Measurements from ENCODE around the gene TTR.

Gene TTR

DNA sequence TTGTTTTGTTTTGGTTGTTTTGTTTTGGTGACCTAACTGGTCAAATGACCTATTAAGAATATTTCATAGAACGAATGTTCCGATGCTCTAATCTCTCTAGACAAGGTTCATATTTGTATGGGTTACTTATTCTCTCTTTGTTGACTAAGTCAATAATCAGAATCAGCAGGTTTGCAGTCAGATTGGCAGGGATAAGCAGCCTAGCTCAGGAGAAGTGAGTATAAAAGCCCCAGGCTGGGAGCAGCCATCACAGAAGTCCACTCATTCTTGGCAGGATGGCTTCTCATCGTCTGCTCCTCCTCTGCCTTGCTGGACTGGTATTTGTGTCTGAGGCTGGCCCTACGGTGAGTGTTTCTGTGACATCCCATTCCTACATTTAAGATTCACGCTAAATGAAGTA is at the start of gene TTR:
TSS of gene TTR (plus strand) at position 250 of the 400 bp plus-strand sequence. CDS start at position 276, 26 bp downstream.
- TF ChIP-seq ZFX (IDR thresholded peaks at IDR 0.05) (no peak), CTCF (conservative IDR thresholded peaks at IDR 0.05) (no peak)
- H3K27ac ChIP-seq = no peak within 1 kb of the TSS

DNA sequence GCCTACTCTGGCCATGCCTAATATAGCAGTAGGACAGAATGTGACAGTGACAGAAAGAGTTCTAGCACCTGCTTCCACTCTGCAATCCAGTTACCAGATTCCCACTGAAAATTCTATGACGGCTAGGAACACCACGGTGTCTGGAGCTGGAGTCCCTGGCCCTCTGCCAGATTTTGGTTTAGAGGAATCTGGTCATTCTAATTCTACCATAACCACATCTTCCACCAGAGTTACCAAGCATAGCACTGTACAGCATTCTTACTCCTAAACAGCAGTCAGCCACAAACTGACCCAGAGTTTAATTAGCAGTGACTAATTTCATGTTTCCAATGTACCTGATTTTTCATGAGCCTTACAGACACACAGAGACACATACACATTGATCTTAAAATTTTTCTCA is 45.2 kb upstream of the TTR start:
- TF ChIP-seq ZFX (IDR thresholded peaks at IDR 0.05) (no peak), CTCF (conservative IDR thresholded peaks at IDR 0.05) (no peak)
- H3K27ac ChIP-seq = no peak overlapping the region

DNA sequence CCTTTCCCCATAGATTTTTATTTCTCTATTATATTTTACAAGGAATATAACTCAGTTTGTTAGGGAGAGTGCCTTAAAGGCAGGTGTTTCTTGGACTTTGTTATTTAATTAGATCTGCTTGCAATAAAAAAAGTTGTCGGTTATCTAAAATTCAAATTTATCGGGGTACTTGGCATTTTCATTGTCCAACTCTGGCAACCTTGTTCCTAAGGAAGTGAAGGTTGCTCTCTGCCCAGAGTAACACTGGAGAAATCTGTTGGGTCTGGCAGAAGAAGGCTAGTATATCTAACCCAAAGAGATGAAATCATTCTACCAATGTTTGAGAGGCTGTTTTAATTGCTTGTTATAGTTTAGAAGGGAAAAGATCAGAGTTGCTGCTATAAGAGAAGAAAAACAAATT is 42.8 kb upstream of the TTR start:
- no peak for TF ChIP-seq CTCF (conservative IDR thresholded peaks at IDR 0.05)
- TF ChIP-seq ZFX (IDR thresholded peaks at IDR 0.05) = no peak
- no peak overlapping the region for H3K27ac ChIP-seq

DNA sequence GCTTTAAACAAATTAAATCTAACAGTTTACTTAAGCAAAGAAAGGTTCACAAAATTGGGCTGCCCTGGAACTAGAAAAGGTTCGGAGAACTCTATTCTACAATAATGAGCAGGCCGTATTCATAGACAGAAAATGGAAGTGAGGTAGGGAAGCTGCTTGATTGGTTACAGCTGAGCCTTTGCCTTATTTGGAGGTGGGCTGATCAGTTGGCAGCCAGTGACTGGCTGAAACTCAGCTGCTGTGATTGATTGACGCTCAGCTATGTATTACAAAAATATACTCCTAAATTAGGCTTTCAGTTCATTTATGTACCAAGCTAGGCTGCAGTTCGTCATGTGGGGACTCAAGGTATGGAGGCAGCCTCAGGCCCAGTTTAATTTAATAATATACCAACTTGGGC is 42.3 kb upstream of the TTR start:
- TF ChIP-seq CTCF (conservative IDR thresholded peaks at IDR 0.05) (no peak), ZFX (IDR thresholded peaks at IDR 0.05) (no peak)
- H3K27ac ChIP-seq = no peak overlapping the region

DNA sequence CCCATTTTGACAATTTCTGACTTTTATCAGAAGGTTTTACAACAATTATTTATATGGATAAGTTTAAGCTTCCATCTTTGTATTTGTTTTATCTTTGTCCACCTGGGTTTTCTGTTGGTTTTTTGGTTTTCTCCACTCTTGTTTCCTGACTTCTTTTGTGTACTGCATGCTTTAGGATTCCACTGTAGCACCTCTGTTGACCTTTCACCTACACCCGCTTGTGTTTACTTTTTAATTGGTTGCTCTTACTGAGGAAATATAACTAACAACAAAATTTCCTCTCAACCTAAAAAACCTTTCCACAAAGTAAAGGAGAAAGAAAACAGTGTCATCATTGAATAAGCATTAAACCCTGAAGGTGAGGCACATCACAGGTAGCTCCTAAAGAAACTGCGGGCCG is 39.8 kb upstream of the TTR start:
- no peak overlapping the region for H3K27ac ChIP-seq
- TF ChIP-seq CTCF (conservative IDR thresholded peaks at IDR 0.05) (no peak), ZFX (IDR thresholded peaks at IDR 0.05) (no peak)

- H3K27ac ChIP-seq = no peak overlapping the region
- no peak for TF ChIP-seq ZFX (IDR thresholded peaks at IDR 0.05)
- TF ChIP-seq CTCF (conservative IDR thresholded peaks at IDR 0.05) = no peak
These were observed 37.9 kb upstream of the TTR start for GRCh38 chr18:31553800-31554199.

- no peak overlapping the region for H3K27ac ChIP-seq
- TF ChIP-seq ZFX (IDR thresholded peaks at IDR 0.05) (no peak), CTCF (conservative IDR thresholded peaks at IDR 0.05) (no peak)
These were observed 36.9 kb upstream of the TTR start for GRCh38 chr18:31554776-31555175.
